Right lobe of liver (tissue), 6 donors: ENCODE results near the gene PAAF1. TPM values are rescaled to one million over a fixed set of nuclear protein-coding genes. Genes with fewer than 3 reads are reported as not detected.
A peak's percentile ranks its signal among the peaks of the same experiment; 100 is the strongest.

Experiments used
- ATAC-seq, 4 donors: fragments of 200-7000 bp; cut with Tn5 transposase; one replicate each; pipeline ENCODE4 v1.9.1; 2020; ENCODE audit warnings: mild to moderate bottlenecking in 4 of 4, moderate library complexity in 4 of 4
- DNase-seq, 3 donors: peaks; one replicate each; pipeline ENCODE4 v3.0.0-alpha.2; 2020
- H3K27ac ChIP-seq, 3 donors: fragments of 200-600 bp; one replicate each; pipeline ENCODE4 v1.8.0; 2022
- H3K27me3 ChIP-seq, 2 donors: fragments of 200-600 bp; one replicate each; pipeline ENCODE4 v1.8.0; 2022
- H3K36me3 ChIP-seq, 4 donors: fragments of 200-600 bp; sonication (generic) in 1 of 4; one replicate each; pipeline versions ENCODE4 v1.5.1 to v1.8.0; 2017 to 2022; ENCODE audit warnings: control low read depth in 1 of 4
- H3K4me1 ChIP-seq, 4 donors: fragments of 200-600 bp; sonication (generic) in 1 of 4; one replicate each; pipeline versions ENCODE4 v1.5.1 to v1.8.0; 2017 to 2022; ENCODE audit warnings: control low read depth in 1 of 4
- H3K4me3 ChIP-seq, 3 donors: fragments of 200-600 bp; one replicate each; pipeline ENCODE4 v1.8.0; 2022
- H3K9me3 ChIP-seq, 4 donors: fragments of 200-600 bp; sonication (generic) in 1 of 4; one replicate each; pipeline versions ENCODE4 v1.5.1 to v1.8.0; 2017 to 2022; ENCODE audit warnings: control low read depth in 1 of 4
- CTCF ChIP-seq, 4 donors: fragments of 200-600 bp in 3 of 4; fragments of 450-650 bp in 1 of 4; IDR thresholded peaks; one replicate each; pipeline versions ENCODE4 v1.5.1 to v1.8.0; 2016 to 2022; ENCODE audit warnings: antibody characterized with exemption in 4 of 4, mild to moderate bottlenecking in 2 of 4
- POLR2A ChIP-seq: fragments of 450-650 bp; IDR thresholded peaks from one replicate; pipeline ENCODE4 v1.6.1; 2017; ENCODE audit warnings: antibody characterized with exemption, mild to moderate bottlenecking
- WGBS: methylation state at CpG from one replicate; pipeline ENCODE4 v1.1.6; 2018; ENCODE audit warnings: low coverage, low lambda C conversion rate; ENCODE audit not compliant: insufficient coverage; ENCODE audit errors: missing lambda C conversion rate; 5-methylcytosine and 5-hydroxymethylcytosine counted together
- intact Hi-C, 2 donors: fragments of 100-400 bp; cut with DNase I; formaldehyde crosslinking; loops; one replicate each; pipeline versions ENCODE4 v1.11.2 to v1.14.1; 2022
- total RNA-seq, 6 experiments: library from RNA; depleted of rRNA in 2 of 6; stranded (reverse); fragments of >200 nt in 2 of 6; fragmentation: NEBNext Ultra II Directional in 3 of 6; extraction: Animal tissue kit (Norgen Biotek cat#: 25700) in 3 of 6; gene quantifications; one replicate each; pipeline versions ENCODE4 v1.1.0 to v1.2.4, GENCODE V29; 2016 to 2023
- donor health status: DM: no; HTN: yes; CAD: no.
- donor health status: DM: no; HTN: no; CAD: no.
- donor health status: DM: no; HTN: no; CAD: no.
- donor health status: DM: no; HTN: yes; CAD: no.
- donor health status: DM: no; HTN: yes; CAD: no.

PAAF1 gene
- total RNA-seq, 6 experiments from 2014 or later, result 7.4 to 15.4 (median 9.1) TPM

- H3K4me3 ChIP-seq, result no peak overlapping the region
- DNase-seq, result peak in 1 of 3 donors; percentile 46
- TF ChIP-seq POLR2A (no peak), CTCF (IDR thresholded peaks at IDR 0.05) (no peak)
- ATAC-seq, result no peak
- no peaks in the 10 kb centered on the region for H3K9me3 ChIP-seq
- no peaks in the 10 kb centered on the region for H3K27me3 ChIP-seq
- no peak overlapping the region for H3K27ac ChIP-seq
- H3K4me1 ChIP-seq, result no peaks in the 10 kb centered on the region
- whole genome bisulfite sequencing, result 80% methylated on average over 6 of the region's 10 CpGs
- intact Hi-C loops, result no loop called here
- no peaks in the 10 kb centered on the region for H3K36me3 ChIP-seq
These were observed 88.4 kb downstream of the PAAF1 start for GRCh38 chr11:73965076-73965763.

GRCh38 chr11:73965764-73966121, 88.9 kb downstream of the PAAF1 start:
- Histone ChIP-seq H3K36me3 (no peaks in the 10 kb centered on the region), H3K4me1 (no peaks in the 10 kb centered on the region), H3K27me3 (no peaks in the 10 kb centered on the region), H3K4me3 (no peak overlapping the region), H3K27ac (no peak overlapping the region), H3K9me3 (no peaks in the 10 kb centered on the region)
- WGBS, result 14% methylated on average over 1 of the region's 2 CpGs
- intact Hi-C loops, result no loop called here
- no peak for ATAC-seq
- TF ChIP-seq POLR2A (no peak), CTCF (IDR thresholded peaks at IDR 0.05) (no peak)
- no peak for DNase-seq

- no peak overlapping the region for H3K4me3 ChIP-seq
- no peaks in the 10 kb centered on the region for H3K9me3 ChIP-seq
- no peaks in the 10 kb centered on the region for H3K27me3 ChIP-seq
- intact Hi-C loops, result no loop called here
- no peak for TF ChIP-seq POLR2A
- no peak for TF ChIP-seq CTCF (IDR thresholded peaks at IDR 0.05)
- ATAC-seq, result no peak
- no peaks in the 10 kb centered on the region for H3K4me1 ChIP-seq
- no peaks in the 10 kb centered on the region for H3K36me3 ChIP-seq
- peak in 1 of 3 donors; percentile 7 for DNase-seq
- whole genome bisulfite sequencing, result 90% methylated on average over 9 of the region's 15 CpGs
- H3K27ac ChIP-seq, result no peak overlapping the region
These were observed 91.7 kb downstream of the PAAF1 start for GRCh38 chr11:73968356-73968966.

- H3K27ac ChIP-seq, result no peak overlapping the region
- ATAC-seq (no peak), DNase-seq (no peak)
- TF ChIP-seq POLR2A, result no peak
- no peak for TF ChIP-seq CTCF (IDR thresholded peaks at IDR 0.05)
- H3K9me3 ChIP-seq, result no peaks in the 10 kb centered on the region
- H3K36me3 ChIP-seq, result no peaks in the 10 kb centered on the region
- H3K27me3 ChIP-seq, result no peaks in the 10 kb centered on the region
- H3K4me3 ChIP-seq, result no peak overlapping the region
- intact Hi-C loops, result no loop called here
- H3K4me1 ChIP-seq, result no peaks in the 10 kb centered on the region
- 35% methylated on average over 2 of the region's 2 CpGs for WGBS
These were observed 92.3 kb downstream of the PAAF1 start for GRCh38 chr11:73969091-73969490.
